Parathyroid adenoma (tissue), 2 donors: Measurements from ENCODE around the gene UNC50.
"Not testable (repeated sequence)": the region's sequence is repeated elsewhere in the genome, so short reads cannot be mapped to it uniquely, and the experiment has no call there.

ENCODE experiments used
- H2AFZ ChIP-seq: fragments of 300-600 bp; sonication (generic); one replicate; pipeline ENCODE4 v1.7.0; 2017; ENCODE audit warnings: antibody characterized with exemption, mild to moderate bottlenecking
- H3K27ac ChIP-seq: fragments of 300-600 bp; sonication (generic); one replicate; pipeline ENCODE4 v1.7.0; 2017
- H3K27me3 ChIP-seq: fragments of 300-600 bp; sonication (generic); one replicate; pipeline ENCODE4 v1.7.0; 2017; ENCODE audit warnings: low read length; ENCODE audit not compliant: control insufficient read depth, insufficient read depth
- H3K36me3 ChIP-seq: fragments of 300-600 bp; sonication (generic); one replicate; pipeline ENCODE4 v1.7.0; 2017; ENCODE audit warnings: low read length; ENCODE audit not compliant: control insufficient read depth, insufficient read depth
- H3K4me1 ChIP-seq: fragments of 300-600 bp; sonication (generic); one replicate; pipeline ENCODE4 v1.7.0; 2017; ENCODE audit warnings: control low read depth
- H3K4me2 ChIP-seq: fragments of 300-600 bp; sonication (generic); one replicate; pipeline ENCODE4 v1.7.0; 2017; ENCODE audit warnings: low read length
- H3K4me3 ChIP-seq: fragments of 300-600 bp; sonication (generic); one replicate; pipeline ENCODE4 v1.7.0; 2017; ENCODE audit warnings: low read depth, low read length
- H3K79me2 ChIP-seq: fragments of 300-600 bp; sonication (generic); one replicate; pipeline ENCODE4 v1.7.0; 2017; ENCODE audit warnings: control low read depth
- H3K9ac ChIP-seq: fragments of 300-600 bp; sonication (generic); one replicate; pipeline ENCODE4 v1.7.0; 2017; ENCODE audit warnings: mild to moderate bottlenecking
- H3K9me3 ChIP-seq: fragments of 300-600 bp; sonication (generic); one replicate; pipeline ENCODE4 v1.7.0; 2017; ENCODE audit warnings: low read length; ENCODE audit not compliant: control insufficient read depth
- TF ChIP-seq, protein P1 (sequence below): fragments of 300-600 bp; sonication (generic); IDR thresholded peaks from one replicate; pipeline ENCODE4 v1.7.0; 2017; ENCODE audit warnings: antibody characterized with exemption, mild to moderate bottlenecking
- donor health status: primary hyperparathyroidism.

The UNC50 gene

DNA sequence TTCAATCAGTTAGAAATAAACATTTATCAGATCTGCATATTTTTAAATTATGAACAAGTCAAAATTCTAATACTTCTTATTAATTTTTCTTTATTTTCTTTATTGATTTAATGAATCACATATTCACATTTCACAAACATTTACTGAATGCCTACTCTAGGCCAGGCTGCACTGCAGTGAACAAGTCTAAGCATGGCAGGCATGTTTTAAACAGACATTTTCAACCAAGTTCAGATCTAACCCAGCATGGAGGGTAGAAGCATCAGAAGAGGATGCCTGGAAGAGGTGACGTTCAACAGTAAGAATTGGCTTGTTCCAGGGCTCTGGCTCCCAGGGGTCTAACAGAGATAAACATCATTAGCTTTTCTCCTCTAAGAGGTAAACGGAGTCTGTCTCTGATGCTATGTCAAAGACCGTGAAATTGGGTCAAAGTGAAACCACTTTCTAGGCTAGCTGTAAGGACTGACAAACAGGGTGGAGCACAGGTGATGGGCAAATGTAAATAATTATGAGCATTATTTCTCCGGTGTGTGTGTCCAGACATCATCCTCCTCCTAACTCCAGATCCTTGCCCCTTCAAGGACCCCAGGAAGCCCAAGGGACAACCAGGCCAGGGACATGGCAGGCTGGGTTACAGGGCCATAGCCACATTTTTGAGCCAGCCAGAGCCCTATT lies 50.6 kb downstream of the UNC50 start:
- Histone ChIP-seq H3K79me2 (peaks cover 7% of the 10 kb centered on the region), H3K9ac (no peak overlapping the region), H3K27me3 (no peaks in the 10 kb centered on the region), H3K4me3 (no peak overlapping the region), H3K9me3 (no peaks in the 10 kb centered on the region), H2AFZ (no peak overlapping the region), H3K36me3 (no peaks in the 10 kb centered on the region), H3K4me2 (no peak overlapping the region), H3K27ac (no peak overlapping the region), H3K4me1 (peaks cover 4% of the 10 kb centered on the region)
- TF ChIP-seq, protein P1, sequence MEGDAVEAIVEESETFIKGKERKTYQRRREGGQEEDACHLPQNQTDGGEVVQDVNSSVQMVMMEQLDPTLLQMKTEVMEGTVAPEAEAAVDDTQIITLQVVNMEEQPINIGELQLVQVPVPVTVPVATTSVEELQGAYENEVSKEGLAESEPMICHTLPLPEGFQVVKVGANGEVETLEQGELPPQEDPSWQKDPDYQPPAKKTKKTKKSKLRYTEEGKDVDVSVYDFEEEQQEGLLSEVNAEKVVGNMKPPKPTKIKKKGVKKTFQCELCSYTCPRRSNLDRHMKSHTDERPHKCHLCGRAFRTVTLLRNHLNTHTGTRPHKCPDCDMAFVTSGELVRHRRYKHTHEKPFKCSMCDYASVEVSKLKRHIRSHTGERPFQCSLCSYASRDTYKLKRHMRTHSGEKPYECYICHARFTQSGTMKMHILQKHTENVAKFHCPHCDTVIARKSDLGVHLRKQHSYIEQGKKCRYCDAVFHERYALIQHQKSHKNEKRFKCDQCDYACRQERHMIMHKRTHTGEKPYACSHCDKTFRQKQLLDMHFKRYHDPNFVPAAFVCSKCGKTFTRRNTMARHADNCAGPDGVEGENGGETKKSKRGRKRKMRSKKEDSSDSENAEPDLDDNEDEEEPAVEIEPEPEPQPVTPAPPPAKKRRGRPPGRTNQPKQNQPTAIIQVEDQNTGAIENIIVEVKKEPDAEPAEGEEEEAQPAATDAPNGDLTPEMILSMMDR = no peak

DNA sequence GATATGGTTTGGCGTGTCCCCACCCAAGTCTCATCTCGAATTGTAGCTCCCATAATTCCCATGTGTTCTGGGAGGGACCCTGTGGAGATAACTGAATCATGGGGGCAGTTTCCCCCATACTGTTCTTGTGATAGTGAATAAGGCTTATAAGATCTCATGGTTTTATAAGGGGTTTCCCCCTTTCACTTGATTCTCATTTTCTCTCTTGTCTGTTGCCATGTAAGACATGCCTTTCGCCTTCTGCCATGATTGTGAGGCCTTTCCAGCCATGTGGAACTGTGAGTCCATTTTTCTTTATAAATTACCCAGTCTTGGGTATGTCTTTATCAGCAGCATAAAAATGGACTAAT lies 51.1 kb downstream of the UNC50 start:
- H3K4me3 ChIP-seq, H3K27me3 ChIP-seq, H3K79me2 ChIP-seq, H3K36me3 ChIP-seq, H3K27ac ChIP-seq, H3K4me2 ChIP-seq, H3K9me3 ChIP-seq, H3K9ac ChIP-seq, H3K4me1 ChIP-seq, H2AFZ ChIP-seq: not testable (repeated sequence)

DNA sequence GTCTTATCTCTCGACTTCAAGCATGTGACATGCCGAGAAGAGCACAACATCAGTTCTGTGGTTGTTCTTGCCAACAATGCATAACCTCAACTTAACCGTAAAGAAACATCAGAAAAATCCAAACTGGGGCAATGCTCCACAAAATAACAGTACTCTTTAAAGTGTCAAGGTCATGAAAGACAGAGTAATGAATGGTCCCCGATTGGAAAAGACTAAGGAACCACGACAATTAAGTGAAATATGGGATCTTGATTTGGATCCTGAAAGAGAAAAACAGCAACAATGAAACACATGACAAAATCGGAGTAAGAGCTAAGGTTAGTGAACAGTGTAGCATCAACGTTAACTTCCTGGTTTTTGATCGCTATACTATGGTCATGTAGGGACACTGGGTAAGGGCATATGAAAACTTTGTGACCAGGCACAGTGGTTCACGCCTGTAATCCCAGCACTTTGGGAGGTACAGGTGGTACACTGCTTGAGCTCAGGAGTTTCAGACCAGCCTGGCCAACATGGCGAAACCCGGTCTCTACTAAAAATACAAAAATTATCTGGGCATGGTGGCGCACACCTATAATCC lies 55.2 kb downstream of the UNC50 start:
- TF ChIP-seq, protein P1 = no peak
- Histone ChIP-seq H3K9me3 (no peaks in the 10 kb centered on the region), H3K27me3 (no peaks in the 10 kb centered on the region), H3K4me3 (no peak overlapping the region), H3K9ac (no peak overlapping the region), H3K79me2 (peaks cover 27% of the 10 kb centered on the region), H3K36me3 (no peaks in the 10 kb centered on the region), H3K4me1 (peaks cover 4% of the 10 kb centered on the region), H3K27ac (no peak overlapping the region), H3K4me2 (no peak overlapping the region), H2AFZ (no peak overlapping the region)

DNA sequence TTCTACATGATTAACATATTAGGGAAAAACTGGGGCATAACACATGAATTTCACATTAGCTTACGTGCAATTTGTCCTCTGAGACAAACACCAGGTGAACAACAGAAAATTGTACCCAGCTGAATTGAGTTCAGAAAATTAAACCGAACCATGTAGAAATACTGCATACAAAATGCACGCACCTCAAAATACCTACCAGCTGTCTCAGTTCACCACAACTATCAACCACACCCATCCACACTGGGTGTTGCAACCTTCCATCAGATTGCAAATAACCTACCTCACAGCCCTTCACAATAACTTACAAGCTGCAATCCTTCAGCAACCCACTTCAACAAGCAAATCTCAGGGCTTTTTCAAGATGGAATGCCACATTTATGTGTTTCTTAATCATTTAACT lies 55.9 kb downstream of the UNC50 start:
- Histone ChIP-seq H3K27ac (no peak overlapping the region), H3K36me3 (no peaks in the 10 kb centered on the region), H3K4me3 (no peak overlapping the region), H3K9me3 (no peaks in the 10 kb centered on the region), H3K79me2 (peaks cover 26% of the 10 kb centered on the region), H3K27me3 (no peaks in the 10 kb centered on the region), H2AFZ (no peak overlapping the region), H3K4me2 (no peak overlapping the region), H3K4me1 (peaks cover 4% of the 10 kb centered on the region), H3K9ac (no peak overlapping the region)
- TF ChIP-seq, protein P1 = no peak

DNA sequence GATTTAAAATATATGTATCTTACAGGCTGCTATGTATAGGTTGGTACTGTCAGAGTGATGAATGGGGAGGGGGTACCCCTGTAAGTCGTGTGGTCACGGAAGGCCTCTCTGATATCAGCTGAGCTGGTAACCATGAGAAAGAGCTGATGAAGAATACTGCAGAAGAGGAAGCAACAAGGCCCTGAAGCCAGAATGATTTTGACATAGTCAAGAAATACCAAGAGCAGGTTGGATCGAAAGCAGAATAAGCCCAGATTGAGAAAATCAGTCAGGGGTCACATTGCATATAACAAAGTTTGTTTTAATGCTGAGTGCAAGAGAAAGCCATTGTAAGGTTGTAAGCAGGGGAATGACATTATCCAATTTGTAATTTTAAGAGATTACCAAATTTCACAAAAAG lies 57.3 kb downstream of the UNC50 start:
- no peak overlapping the region for H3K27ac ChIP-seq
- no peaks in the 10 kb centered on the region for H3K36me3 ChIP-seq
- H2AFZ ChIP-seq = no peak overlapping the region
- H3K9me3 ChIP-seq = no peaks in the 10 kb centered on the region
- TF ChIP-seq, protein P1 = no peak
- H3K4me1 ChIP-seq = peaks cover 4% of the 10 kb centered on the region
- H3K9ac ChIP-seq = no peak overlapping the region
- H3K4me3 ChIP-seq = no peak overlapping the region
- H3K4me2 ChIP-seq = no peak overlapping the region
- H3K79me2 ChIP-seq = peaks cover 33% of the 10 kb centered on the region
- H3K27me3 ChIP-seq = no peaks in the 10 kb centered on the region
